IMR-90 (cell line): ENCODE results near the gene CAMK2D. TPM values are rescaled to one million over a fixed set of nuclear protein-coding genes. Genes with fewer than 3 reads are reported as not detected.

Experiments
- ATAC-seq: fragments of 200-7000 bp; cut with Tn5 transposase; 2 replicates; pipeline ENCODE4 v1.9.1; 2020; ENCODE audit warnings: low read depth, mild to moderate bottlenecking, moderate library complexity
- BruUV-seq: library from RNA; stranded (reverse); fragments of 400-500 nt; replicated peaks from 2 replicates; lab custom pipeline; 2021; lab: Mats Ljungman, UMichigan
- CTCF ChIA-PET: fragments of 300-600 bp; formaldehyde crosslinking; extraction: SDS; loops from one replicate; lab custom pipeline; 2021; ENCODE audit warnings: antibody characterized with exemption; lab: Yijun Ruan, JAX
- POLR2A ChIA-PET: fragments of 300-600 bp; sonication (Branson Sonifier 250); formaldehyde crosslinking; loops from one replicate; lab custom pipeline; 2022; ENCODE audit warnings: antibody characterized with exemption; ENCODE audit not compliant: unreplicated experiment; lab: Charles Lee
- DNase-seq: peaks from one replicate; pipeline ENCODE4 v3.0.0; 2013
- H2AFZ ChIP-seq: replicated peaks from 2 replicates; pipeline ENCODE3; 2013; ENCODE audit warnings: low read length, mild to moderate bottlenecking; ENCODE audit not compliant: poor library complexity
- H2AK5ac ChIP-seq: 2 replicates; pipeline ENCODE4 v1.6.1; 2013; ENCODE audit warnings: low read depth, low read length, inconsistent platforms
- H2AK9ac ChIP-seq: replicated peaks from 2 replicates; pipeline ENCODE3; 2013; ENCODE audit warnings: mild to moderate bottlenecking, low read depth, low read length, moderate library complexity; ENCODE audit not compliant: poor library complexity
- H2BK120ac ChIP-seq: 2 replicates; pipeline ENCODE4 v1.6.1; 2013; ENCODE audit warnings: low read depth, low read length, inconsistent platforms
- H2BK15ac ChIP-seq: 3 replicates; pipeline ENCODE4 v1.6.1; 2013; ENCODE audit warnings: low read depth, low read length, inconsistent platforms
- H2BK20ac ChIP-seq: 2 replicates; pipeline ENCODE4 v1.6.1; 2013; ENCODE audit warnings: low read depth, mild to moderate bottlenecking, inconsistent platforms, low read length, moderate library complexity
- H2BK5ac ChIP-seq: 2 replicates; pipeline ENCODE4 v1.6.1; 2013; ENCODE audit warnings: mild to moderate bottlenecking, low read depth, low read length, inconsistent platforms; ENCODE audit not compliant: poor library complexity, severe bottlenecking
- H3K14ac ChIP-seq: replicated peaks from 2 replicates; pipeline ENCODE4 v1.6.1; 2013; ENCODE audit warnings: low read depth, low read length, inconsistent platforms
- H3K18ac ChIP-seq: 2 replicates; pipeline ENCODE4 v1.6.1; 2013; ENCODE audit warnings: low read depth, low read length, control low read depth
- H3K23ac ChIP-seq: 2 replicates; pipeline ENCODE4 v1.6.1; 2013; ENCODE audit warnings: low read depth, low read length, inconsistent platforms
- H3K27ac ChIP-seq: 2 replicates; pipeline ENCODE4 v1.5.1; 2013; ENCODE audit warnings: mild to moderate bottlenecking, control low read depth, low read length; ENCODE audit not compliant: insufficient read depth
- H3K27me3 ChIP-seq: 2 replicates; pipeline ENCODE4 v1.6.1; 2013; ENCODE audit warnings: low read length; ENCODE audit not compliant: control insufficient read depth, insufficient read depth
- H3K36me3 ChIP-seq: 2 replicates; pipeline ENCODE4 v1.6.1; 2013; ENCODE audit warnings: low read length, mixed read lengths; ENCODE audit not compliant: control insufficient read depth, insufficient read depth
- H3K4ac ChIP-seq: 2 replicates; pipeline ENCODE4 v1.6.1; 2013; ENCODE audit warnings: low read depth, low read length, inconsistent platforms
- H3K4me1 ChIP-seq: 2 replicates; pipeline ENCODE4 v1.6.1; 2013; ENCODE audit warnings: low read length, mixed read lengths; ENCODE audit not compliant: control insufficient read depth, insufficient read depth
- H3K4me2 ChIP-seq: 2 replicates; pipeline ENCODE4 v1.6.1; 2013; ENCODE audit warnings: low read depth, mild to moderate bottlenecking, control low read depth, low read length, moderate library complexity
- H3K4me3 ChIP-seq: 2 replicates; pipeline ENCODE4 v1.5.1; 2013; ENCODE audit warnings: low read depth, mild to moderate bottlenecking, control low read depth, low read length, moderate library complexity; ENCODE audit not compliant: insufficient read depth
- H3K56ac ChIP-seq: 2 replicates; pipeline ENCODE4 v1.6.1; 2013; ENCODE audit warnings: low read length, inconsistent platforms; ENCODE audit not compliant: insufficient read depth; ENCODE audit errors: extremely low read depth
- H3K79me1 ChIP-seq, 2 experiments: 2 replicates each; pipeline ENCODE4 v1.6.1; 2013; ENCODE audit warnings: low read length in 2 of 2, inconsistent platforms in 1 of 2, low read depth in 1 of 2
- H3K9ac ChIP-seq: 2 replicates; pipeline ENCODE4 v1.6.1; 2013; ENCODE audit warnings: low read depth, low read length, control low read depth
- H3K9me1 ChIP-seq: 2 replicates; pipeline ENCODE4 v1.6.1; 2013; ENCODE audit warnings: low read length, inconsistent platforms; ENCODE audit not compliant: insufficient read depth
- H3K9me3 ChIP-seq: 2 replicates; pipeline ENCODE4 v1.6.1; 2013; ENCODE audit warnings: low read length; ENCODE audit not compliant: control insufficient read depth, insufficient read depth
- H4K20me1 ChIP-seq: 2 replicates; pipeline ENCODE4 v1.6.1; 2013; ENCODE audit warnings: low read length, inconsistent platforms; ENCODE audit not compliant: insufficient read depth
- H4K5ac ChIP-seq: 2 replicates; pipeline ENCODE4 v1.6.1; 2013; ENCODE audit warnings: mild to moderate bottlenecking, low read depth, low read length, control low read depth
- H4K8ac ChIP-seq, 2 experiments: 2 replicates each; pipeline ENCODE4 v1.6.1; 2013; ENCODE audit warnings: low read depth in 2 of 2, low read length in 2 of 2, control low read depth in 1 of 2, inconsistent platforms in 1 of 2
- H4K91ac ChIP-seq: 2 replicates; pipeline ENCODE4 v1.6.1; 2013; ENCODE audit warnings: low read depth, low read length, inconsistent platforms; ENCODE audit not compliant: insufficient read depth
- BHLHE40 ChIP-seq: fragments of 150-350 bp; IDR thresholded peaks from 2 replicates; pipeline ENCODE4 v1.6.1; 2016; ENCODE audit warnings: mild to moderate bottlenecking, low read depth, low read length
- CEBPB ChIP-seq: IDR thresholded peaks from 2 replicates; pipeline ENCODE4 v1.6.1; 2012; ENCODE audit warnings: low read depth, low read length, improper control_type of control experiment
- CHD1 ChIP-seq: IDR thresholded peaks from 2 replicates; pipeline ENCODE4 v1.6.1; 2012; ENCODE audit warnings: low read depth, low read length, improper control_type of control experiment
- CTCF ChIP-seq: conservative IDR thresholded peaks from 2 replicates; pipeline ENCODE4 v1.5.1; 2012; ENCODE audit warnings: mild to moderate bottlenecking, low read depth, low read length, improper control_type of control experiment
- FOS ChIP-seq: fragments of 150-350 bp; IDR thresholded peaks from 2 replicates; pipeline ENCODE4 v1.6.1; 2016; ENCODE audit warnings: low read depth, low read length
- MAFK ChIP-seq: IDR thresholded peaks from 2 replicates; pipeline ENCODE4 v1.6.1; 2012; ENCODE audit warnings: low read depth, low read length, improper control_type of control experiment
- MAZ ChIP-seq: IDR thresholded peaks from 2 replicates; pipeline ENCODE4 v1.6.1; 2012; ENCODE audit warnings: low read depth, mild to moderate bottlenecking, low read length, improper control_type of control experiment, moderate library complexity, borderline replicate concordance
- MXI1 ChIP-seq: IDR thresholded peaks from 2 replicates; pipeline ENCODE4 v1.6.1; 2012; ENCODE audit warnings: low read depth, mild to moderate bottlenecking, low read length, moderate library complexity, borderline replicate concordance
- NFE2L2 ChIP-seq: fragments of 150-350 bp; IDR thresholded peaks from 2 replicates; pipeline ENCODE4 v1.6.1; 2016; ENCODE audit warnings: low read depth, mild to moderate bottlenecking, low read length
- POLR2A ChIP-seq: IDR thresholded peaks from 2 replicates; pipeline ENCODE4 v1.6.1; 2012; ENCODE audit warnings: mild to moderate bottlenecking, low read depth, low read length
- RAD21 ChIP-seq: IDR thresholded peaks from 2 replicates; pipeline ENCODE4 v1.6.1; 2012; ENCODE audit warnings: low read length, improper control_type of control experiment
- RCOR1 ChIP-seq: IDR thresholded peaks from 2 replicates; pipeline ENCODE4 v1.6.1; 2012; ENCODE audit warnings: mild to moderate bottlenecking, low read length, improper control_type of control experiment; ENCODE audit not compliant: insufficient replicate concordance
- RFX5 ChIP-seq: IDR thresholded peaks from 2 replicates; pipeline ENCODE4 v1.8.0; 2012; ENCODE audit warnings: low read depth, mild to moderate bottlenecking, low read length, moderate library complexity
- SMC3 ChIP-seq: fragments of 150-350 bp; IDR thresholded peaks from 2 replicates; pipeline ENCODE4 v1.6.1; 2016; ENCODE audit warnings: low read depth, mild to moderate bottlenecking, antibody characterized with exemption, low read length, moderate library complexity
- dilution Hi-C: fragments of 300-500 bp; cut with HindIII; formaldehyde crosslinking; loops from one replicate; pipeline ENCODE4 v1.14.3; 2018; ENCODE audit warnings: low sequenced_read_pairs; ENCODE audit not compliant: unreplicated experiment
- in situ Hi-C: fragments of 300-500 bp; cut with MboI; formaldehyde crosslinking; loops from 3 replicates; pipeline ENCODE4 v1.14.3; 2019; ENCODE audit warnings: low sequenced_read_pairs, inconsistent platforms, mixed read lengths
- intact Hi-C: fragments of 100-400 bp; cut with micrococcal nuclease; formaldehyde crosslinking; loops from 2 replicates; pipeline ENCODE4 v1.10.0; 2022
- polyA plus RNA-seq, 3 experiments: library from polyadenylated mRNA; depleted of rRNA; stranded (reverse); fragments of >200 nt; gene quantifications; 2 replicates each; pipeline ENCODE4 v1.2.3, GENCODE V29; 2012; ENCODE audit warnings: low replicate concordance in 1 of 3
- total RNA-seq: library from RNA; depleted of rRNA; stranded (reverse); fragments of >200 nt; gene quantifications from 2 replicates; pipeline ENCODE4 v1.2.3, GENCODE V29; 2012
- TF ChIP-seq, protein P1 (sequence below): fragments of 150-350 bp; IDR thresholded peaks from 2 replicates; pipeline ENCODE4 v1.6.1; 2016; ENCODE audit warnings: low read depth, mild to moderate bottlenecking, low read length, moderate library complexity, borderline replicate concordance
- TF ChIP-seq, protein P2 (sequence below): fragments of 150-350 bp; IDR thresholded peaks from 2 replicates; pipeline ENCODE4 v1.6.1; 2017; ENCODE audit warnings: mild to moderate bottlenecking, antibody characterized with exemption, low read length, low read depth

CAMK2D gene
- total and polyA plus RNA-seq, 2 of the 4 experiments (the other 2 are of a cell fraction) = 44.6 to 156 TPM

GRCh38 chr4:113733685-113734084 is 27.9 kb downstream of the CAMK2D start:
- H3K9ac ChIP-seq = no peak overlapping the region
- H3K27me3 ChIP-seq = no peaks in the 10 kb centered on the region
- H4K91ac ChIP-seq = no peak overlapping the region
- no peak overlapping the region for H3K4me2 ChIP-seq
- intact Hi-C loops = no loop called here
- no peak for ATAC-seq
- 0 out of 2 replicates have a peak, but pooled peaks cover 3% of the 10 kb centered on the region for H3K9me1 ChIP-seq
- H2AK9ac ChIP-seq = no peak overlapping the region
- H3K4ac ChIP-seq = no peak overlapping the region
- no peak overlapping the region for H4K8ac ChIP-seq
- TF ChIP-seq CHD1 (no peak), SMC3 (no peak), MAFK (no peak), MAZ (no peak), RCOR1 (no peak), CTCF (no peak), FOS (no peak), BHLHE40 (no peak), NFE2L2 (no peak), CEBPB (no peak), RAD21 (no peak), POLR2A (no peak), RFX5 (no peak), MXI1 (no peak)
- TF ChIP-seq, protein P1, sequence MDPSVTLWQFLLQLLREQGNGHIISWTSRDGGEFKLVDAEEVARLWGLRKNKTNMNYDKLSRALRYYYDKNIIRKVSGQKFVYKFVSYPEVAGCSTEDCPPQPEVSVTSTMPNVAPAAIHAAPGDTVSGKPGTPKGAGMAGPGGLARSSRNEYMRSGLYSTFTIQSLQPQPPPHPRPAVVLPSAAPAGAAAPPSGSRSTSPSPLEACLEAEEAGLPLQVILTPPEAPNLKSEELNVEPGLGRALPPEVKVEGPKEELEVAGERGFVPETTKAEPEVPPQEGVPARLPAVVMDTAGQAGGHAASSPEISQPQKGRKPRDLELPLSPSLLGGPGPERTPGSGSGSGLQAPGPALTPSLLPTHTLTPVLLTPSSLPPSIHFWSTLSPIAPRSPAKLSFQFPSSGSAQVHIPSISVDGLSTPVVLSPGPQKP = no peak
- TF ChIP-seq, protein P2, sequence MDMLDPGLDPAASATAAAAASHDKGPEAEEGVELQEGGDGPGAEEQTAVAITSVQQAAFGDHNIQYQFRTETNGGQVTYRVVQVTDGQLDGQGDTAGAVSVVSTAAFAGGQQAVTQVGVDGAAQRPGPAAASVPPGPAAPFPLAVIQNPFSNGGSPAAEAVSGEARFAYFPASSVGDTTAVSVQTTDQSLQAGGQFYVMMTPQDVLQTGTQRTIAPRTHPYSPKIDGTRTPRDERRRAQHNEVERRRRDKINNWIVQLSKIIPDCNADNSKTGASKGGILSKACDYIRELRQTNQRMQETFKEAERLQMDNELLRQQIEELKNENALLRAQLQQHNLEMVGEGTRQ = no peak
- no peaks in the 10 kb centered on the region for H3K4me1 ChIP-seq
- no peak overlapping the region for H3K56ac ChIP-seq
- H2AFZ ChIP-seq = no peak overlapping the region
- DNase-seq = no peak
- no peak overlapping the region for H2BK20ac ChIP-seq
- POLR2A ChIA-PET = no interaction called here
- no peak overlapping the region for H4K5ac ChIP-seq
- no peaks in the 10 kb centered on the region for H3K36me3 ChIP-seq
- no peak overlapping the region for H3K4me3 ChIP-seq
- H3K9me3 ChIP-seq = no peaks in the 10 kb centered on the region
- CTCF ChIA-PET = interaction anchor here (0.6 kb wide), 1 partner anchor 343 kb away, joined by 3 read pairs; no protein-coding TSS in a partner anchor
- H3K18ac ChIP-seq = no peak overlapping the region
- H2AK5ac ChIP-seq = no peak overlapping the region
- no peak overlapping the region for H2BK15ac ChIP-seq
- peaks cover 26 to 48% of the 10 kb centered on the region in 2 experiments for H3K79me1 ChIP-seq
- no peak overlapping the region for H2BK120ac ChIP-seq
- dilution Hi-C loops = no loop called here
- H3K27ac ChIP-seq = no peak overlapping the region
- in situ Hi-C loops = no loop called here
- H3K14ac ChIP-seq = no peak overlapping the region
- BruUV-seq = no TSS peak
- no peak overlapping the region for H2BK5ac ChIP-seq
- peaks cover 14% of the 10 kb centered on the region; the same call in 1 of the 2 replicates for H4K20me1 ChIP-seq
- no peak overlapping the region for H3K23ac ChIP-seq
